ENCODE data around the gene PTPRN2.

Gene PTPRN2

GRCh38 chr7:157811946-157812345 lies 775.7 kb downstream of the PTPRN2 start:
- no peak for DNase-seq (ENCODE audit: low read depth)

GRCh38 chr7:157809863-157810851 lies 777.5 kb downstream of the PTPRN2 start:
- no peak for DNase-seq (ENCODE audit: low read depth)

GRCh38 chr7:157809154-157809862 lies 778.3 kb downstream of the PTPRN2 start:
- DNase-seq (ENCODE audit: low read depth): no peak

- no peak for DNase-seq (ENCODE audit: low read depth)
Measured at GRCh38 chr7:157808042-157808441, 779.6 kb downstream of the PTPRN2 start.

GRCh38 chr7:157807510-157807909 lies 780.1 kb downstream of the PTPRN2 start:
- no peak for DNase-seq (ENCODE audit: low read depth)

GRCh38 chr7:157806711-157807110 lies 780.9 kb downstream of the PTPRN2 start:
- DNase-seq (ENCODE audit: low read depth): no peak

GRCh38 chr7:157805713-157806112 lies 781.9 kb downstream of the PTPRN2 start:
- DNase-seq (ENCODE audit: low read depth): no peak

- no peak for DNase-seq (ENCODE audit: low read depth)
Measured at GRCh38 chr7:157803906-157804305, 783.7 kb downstream of the PTPRN2 start.

- no peak for DNase-seq (ENCODE audit: low read depth)
Measured at GRCh38 chr7:157801971-157802675, 785.5 kb downstream of the PTPRN2 start.

GRCh38 chr7:157801113-157801512 lies 786.5 kb downstream of the PTPRN2 start:
- DNase-seq (ENCODE audit: low read depth): no peak

- no peak for DNase-seq (ENCODE audit: low read depth)
Measured at GRCh38 chr7:157800281-157800680, 787.3 kb downstream of the PTPRN2 start.

GRCh38 chr7:157799076-157799685 lies 788.4 kb downstream of the PTPRN2 start:
- no peak for DNase-seq (ENCODE audit: low read depth)

- DNase-seq (ENCODE audit: low read depth): no peak
Measured at GRCh38 chr7:157797361-157797760, 790.3 kb downstream of the PTPRN2 start.

- no peak for DNase-seq (ENCODE audit: low read depth)
Measured at GRCh38 chr7:157796846-157797245, 790.8 kb downstream of the PTPRN2 start.

GRCh38 chr7:157795643-157796042 lies 792.0 kb downstream of the PTPRN2 start:
- no peak for DNase-seq (ENCODE audit: low read depth)

GRCh38 chr7:157795199-157795598 lies 792.4 kb downstream of the PTPRN2 start:
- DNase-seq (ENCODE audit: low read depth): no peak

- no peak for DNase-seq (ENCODE audit: low read depth)
Measured at GRCh38 chr7:157794746-157795065, 792.9 kb downstream of the PTPRN2 start.

- no peak for DNase-seq (ENCODE audit: low read depth)
Measured at GRCh38 chr7:157793973-157794745, 793.5 kb downstream of the PTPRN2 start.

- no peak for DNase-seq (ENCODE audit: low read depth)
Measured at GRCh38 chr7:157793087-157793353, 794.6 kb downstream of the PTPRN2 start.

- no peak for DNase-seq (ENCODE audit: low read depth)
Measured at GRCh38 chr7:157792241-157793086, 795.2 kb downstream of the PTPRN2 start.

GRCh38 chr7:157791666-157792065 lies 796.0 kb downstream of the PTPRN2 start:
- no peak for DNase-seq (ENCODE audit: low read depth)

Data from HS-5 (cell line).